Peyer's patch (tissue), 4 donors: ENCODE results near the gene ILF2.

Experiments used
- CTCF ChIP-seq, 6 experiments: fragments of 450-650 bp in 4 of 6; fragments of 200-600 bp in 2 of 6; sonication (generic) in 1 of 6; IDR thresholded peaks; one replicate each; pipeline ENCODE4 v1.5.1; 2017 to 2019; ENCODE audit warnings: antibody characterized with exemption in 6 of 6, mild to moderate bottlenecking in 3 of 6, moderate library complexity in 1 of 6
- POLR2A ChIP-seq, 2 donors: fragments of 450-650 bp; IDR thresholded peaks; one replicate each; pipeline ENCODE4 v1.5.1; 2017; ENCODE audit warnings: antibody characterized with exemption in 2 of 2, mild to moderate bottlenecking in 2 of 2, moderate library complexity in 2 of 2

DNA sequence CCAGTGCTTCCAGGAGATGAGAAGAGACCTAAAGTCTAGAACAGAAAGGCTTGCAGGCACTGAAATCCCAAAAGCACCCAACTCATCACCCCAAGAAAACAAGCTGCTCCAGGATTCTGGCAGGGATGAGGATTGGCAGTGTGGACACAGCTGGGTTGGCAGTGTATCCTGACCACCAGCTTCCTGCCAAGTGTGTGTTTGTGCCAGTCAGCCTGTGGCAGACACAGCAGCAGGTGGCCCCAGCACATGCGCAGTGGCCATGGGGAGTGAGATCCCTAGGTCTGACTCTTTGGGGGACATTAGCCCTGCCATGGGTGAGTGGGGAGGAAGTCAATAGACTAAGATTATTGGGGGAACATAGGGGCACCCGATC is 20.9 kb downstream of the ILF2 start:
- TF ChIP-seq CTCF (IDR thresholded peaks at IDR 0.05) (no peak), POLR2A (IDR thresholded peaks at IDR 0.05) (no peak)
